Fibroblast of skin of right quadriceps (primary cell): ENCODE results near the gene EFCAB5.
"Not testable (repeated sequence)": the region's sequence is repeated elsewhere in the genome, so short reads cannot be mapped to it uniquely, and the experiment has no call there.

Experiments used
- DNase-seq: peaks from one replicate; pipeline ENCODE4 v3.0.0-alpha.2; 2013

Gene EFCAB5

DNA sequence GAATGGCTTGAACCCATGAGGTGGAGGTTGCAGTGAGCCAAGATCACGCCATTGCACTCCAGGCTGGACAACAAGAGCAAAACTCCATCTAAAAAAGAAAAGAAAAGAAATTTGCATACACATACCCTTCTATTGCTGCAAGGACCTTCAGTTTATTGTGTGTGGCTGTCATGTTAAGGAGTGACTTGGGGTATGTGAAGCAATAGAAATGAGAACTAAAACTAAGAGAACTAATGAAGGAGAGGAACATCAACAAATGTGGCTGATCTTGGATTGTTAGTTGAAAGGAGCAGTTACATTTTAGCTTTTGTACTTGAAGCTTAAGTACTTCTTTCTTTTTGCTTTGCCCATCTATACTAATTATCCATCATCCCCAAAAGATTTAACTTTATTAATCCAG lies 162.5 kb downstream of the EFCAB5 start:
- DNase-seq = no peak

DNA sequence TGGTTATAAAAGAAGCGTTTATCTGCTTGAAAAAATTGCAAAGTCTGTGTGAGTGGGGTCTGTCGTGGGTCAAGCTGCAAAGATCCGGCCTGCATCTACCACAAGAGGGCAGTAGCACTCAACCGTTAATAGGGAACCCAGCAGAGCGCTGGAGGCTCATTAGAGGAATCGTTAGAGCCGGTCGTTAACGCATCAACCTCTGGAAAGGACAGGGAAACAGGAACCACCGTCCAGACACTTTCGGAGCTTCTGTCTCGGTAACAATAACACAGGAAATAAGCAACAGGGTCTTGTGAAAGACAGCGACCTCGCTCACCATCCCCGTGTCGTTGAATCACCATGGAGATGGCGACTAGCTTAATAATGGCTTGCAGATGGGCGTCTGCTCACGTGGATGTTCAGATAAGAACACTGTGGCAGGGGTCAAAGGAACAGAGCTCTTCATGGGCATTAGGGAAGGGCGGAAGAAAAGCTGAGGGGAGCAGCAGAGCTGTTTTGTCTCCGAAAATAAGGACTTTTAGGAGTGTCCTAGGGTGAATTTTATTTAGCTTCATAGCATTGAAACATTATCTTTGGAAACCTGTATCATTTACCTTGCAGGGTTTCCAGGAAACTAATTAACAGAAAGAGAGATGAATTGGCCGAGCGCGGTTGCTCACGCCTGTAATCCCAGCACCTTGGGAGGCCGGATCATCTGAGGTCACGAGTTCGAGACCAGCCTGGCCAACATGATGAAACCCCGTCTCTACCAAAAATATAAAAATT lies 163.3 kb downstream of the EFCAB5 start:
- DNase-seq = peak; percentile 76

DNA sequence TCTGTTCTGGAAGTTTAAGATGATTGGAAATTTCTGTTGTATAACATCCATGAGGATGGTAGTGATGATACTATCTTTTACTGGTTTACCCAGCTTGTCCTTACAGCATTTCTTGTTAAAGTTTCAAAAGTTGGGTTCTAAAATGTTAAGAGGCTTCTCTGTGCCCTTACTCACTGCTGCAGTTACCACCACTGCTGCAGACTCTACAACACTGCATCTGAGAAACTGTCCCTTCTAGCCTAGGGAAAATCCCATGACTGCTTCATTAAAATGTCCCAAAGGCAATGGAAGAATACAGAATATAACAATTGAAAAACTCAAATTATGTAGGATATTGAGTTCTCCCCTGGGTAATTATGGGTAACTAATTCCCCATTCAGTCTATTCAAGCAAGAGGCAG lies 171.4 kb downstream of the EFCAB5 start:
- no peak for DNase-seq

DNA sequence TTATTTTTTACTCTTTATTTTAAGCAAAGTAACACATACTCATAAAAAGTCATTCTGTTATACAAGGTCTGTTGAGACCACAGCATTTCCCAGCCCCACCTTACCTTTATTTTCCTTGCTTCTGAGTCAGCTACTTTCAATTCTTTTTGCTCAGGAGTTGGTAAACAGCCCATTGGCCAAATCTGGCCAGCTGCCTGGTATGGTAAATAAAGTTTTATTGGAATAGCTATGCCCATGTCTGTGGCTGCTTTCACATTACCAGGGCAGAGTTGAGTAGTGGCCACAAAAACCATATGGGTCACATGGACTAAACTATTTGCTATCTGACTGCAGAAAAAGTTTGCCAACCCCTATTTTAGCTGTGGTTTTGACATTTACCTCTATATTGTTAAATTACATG lies 171.8 kb downstream of the EFCAB5 start:
- DNase-seq = no peak

DNA sequence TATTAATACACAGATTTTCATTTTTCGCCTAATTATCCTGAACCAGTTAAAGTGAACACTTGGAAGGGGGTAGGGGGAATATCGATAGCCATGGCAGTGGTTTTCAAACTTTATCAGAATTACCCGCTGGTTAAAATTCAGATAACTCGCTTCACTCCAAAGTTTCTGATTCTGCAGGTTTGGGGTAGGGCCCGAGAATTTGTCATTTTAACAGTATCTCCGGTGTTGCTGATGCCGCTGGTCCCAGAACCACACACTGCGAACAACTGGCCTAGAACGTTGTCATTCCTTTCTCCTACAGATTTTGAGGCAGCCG lies 174.9 kb downstream of the EFCAB5 start:
- no peak for DNase-seq

DNA sequence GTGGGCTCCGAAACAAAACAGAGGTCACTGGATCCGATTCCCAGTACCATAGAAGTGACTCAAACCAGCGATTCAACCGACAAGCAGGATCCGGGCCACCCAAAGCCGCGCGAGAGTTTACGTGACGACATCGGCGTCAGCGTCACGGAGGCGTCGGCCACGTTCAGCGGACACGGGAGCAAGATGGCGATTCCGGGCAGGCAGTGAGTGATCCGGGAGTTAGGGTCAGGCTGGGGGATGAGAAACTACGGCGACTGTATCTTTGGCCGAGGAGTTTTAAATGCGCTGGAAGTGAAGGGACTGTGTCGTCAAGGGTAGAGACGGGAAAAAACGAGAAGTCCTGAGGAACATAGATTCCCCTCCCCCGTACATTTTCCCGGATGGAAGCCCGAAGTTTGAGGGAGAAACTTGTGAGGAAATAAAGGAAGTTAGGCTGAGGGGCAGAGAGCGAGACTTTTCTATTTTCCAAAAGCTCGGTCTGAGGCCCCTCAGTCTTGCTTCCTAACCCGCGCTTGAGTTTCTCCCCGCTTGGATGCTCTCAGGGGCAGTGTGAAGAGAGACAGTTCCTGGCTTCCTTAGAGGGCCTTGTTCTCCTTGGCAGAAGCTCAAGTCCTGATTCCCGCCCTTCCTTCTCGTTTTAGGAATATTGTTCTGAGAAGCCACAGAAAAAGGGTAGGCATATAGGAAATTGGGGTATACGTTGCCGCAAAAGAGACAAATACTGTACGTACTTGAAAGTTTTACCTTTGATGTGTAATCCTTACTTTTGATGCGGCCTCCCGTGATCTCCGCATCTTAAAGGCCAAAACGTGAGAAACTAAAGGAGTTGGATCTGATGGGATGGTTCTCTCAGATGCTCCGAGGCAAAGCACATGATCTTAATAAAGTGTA lies 175.5 kb downstream of the EFCAB5 start, which contains the start of gene NSRP1:
NSRP1 (plus strand) TSS at position 156 of the 891 bp plus-strand sequence; CDS start at position 184, 28 bp downstream.
- DNase-seq = peak; percentile 95

DNA sequence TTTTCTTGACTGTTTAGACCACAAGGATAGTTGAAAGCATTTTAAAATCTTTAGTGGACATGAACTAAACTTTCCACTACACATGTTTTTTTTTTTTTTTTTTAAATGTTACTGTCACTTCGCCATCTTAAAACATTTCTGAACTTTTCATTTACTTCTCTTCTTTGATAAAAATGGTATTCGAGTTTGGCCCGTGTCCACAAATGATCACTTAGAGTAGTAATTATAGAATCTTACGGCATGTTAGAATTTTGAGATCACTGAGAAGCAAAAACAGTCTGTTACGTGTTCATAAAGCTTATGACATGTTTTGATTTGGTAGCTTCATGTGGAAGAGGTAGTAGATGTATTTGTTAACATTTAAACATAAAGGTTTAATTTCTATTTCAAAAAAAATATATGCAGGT lies 176.2 kb downstream of the EFCAB5 start:
- DNase-seq = peak; percentile 10

DNA sequence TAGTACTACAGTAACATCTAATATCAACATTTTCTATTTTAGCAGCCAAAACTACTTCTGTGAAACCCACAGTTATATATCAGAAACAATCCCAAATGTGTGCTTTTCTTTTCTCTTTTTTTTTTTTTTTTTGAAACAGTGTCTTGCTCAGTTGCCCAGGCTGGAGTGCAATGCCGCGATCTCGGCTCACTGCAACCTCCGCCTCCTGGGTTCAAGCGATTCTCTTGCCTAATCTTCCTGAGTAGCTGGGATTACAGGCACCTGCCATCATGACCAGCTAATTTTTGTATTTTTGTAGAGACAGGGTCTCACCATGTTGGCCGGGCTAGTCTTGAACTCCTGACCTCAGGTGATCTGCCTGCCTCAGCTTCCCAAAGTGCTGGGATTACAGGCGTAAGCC lies 177.2 kb downstream of the EFCAB5 start:
- not testable (repeated sequence) for DNase-seq

DNA sequence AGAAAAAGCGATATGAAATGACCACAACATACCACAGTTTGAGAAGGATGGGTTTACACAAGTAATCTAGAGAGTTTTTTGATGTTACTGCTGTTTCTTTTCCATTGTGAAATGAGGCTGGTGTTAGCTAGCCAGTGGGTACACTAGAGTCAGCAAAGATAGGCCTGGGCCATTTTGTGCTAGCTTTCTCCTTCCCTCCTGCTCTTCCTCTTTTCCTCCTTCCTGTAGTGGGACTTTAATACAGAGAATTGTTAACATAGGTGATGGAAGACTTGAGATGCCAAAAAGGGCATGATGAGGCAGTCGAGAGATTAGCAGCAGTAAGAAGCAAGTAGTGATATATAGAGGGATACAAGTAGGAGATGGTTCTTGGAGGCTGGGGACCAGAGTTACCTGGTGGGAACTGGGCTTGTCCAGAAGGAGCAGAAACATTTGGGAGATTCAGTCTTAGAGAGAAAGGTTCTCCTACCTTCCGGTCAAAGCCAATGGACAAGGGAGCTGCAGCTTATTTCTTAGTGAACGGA lies 182.9 kb downstream of the EFCAB5 start:
- no peak for DNase-seq

DNA sequence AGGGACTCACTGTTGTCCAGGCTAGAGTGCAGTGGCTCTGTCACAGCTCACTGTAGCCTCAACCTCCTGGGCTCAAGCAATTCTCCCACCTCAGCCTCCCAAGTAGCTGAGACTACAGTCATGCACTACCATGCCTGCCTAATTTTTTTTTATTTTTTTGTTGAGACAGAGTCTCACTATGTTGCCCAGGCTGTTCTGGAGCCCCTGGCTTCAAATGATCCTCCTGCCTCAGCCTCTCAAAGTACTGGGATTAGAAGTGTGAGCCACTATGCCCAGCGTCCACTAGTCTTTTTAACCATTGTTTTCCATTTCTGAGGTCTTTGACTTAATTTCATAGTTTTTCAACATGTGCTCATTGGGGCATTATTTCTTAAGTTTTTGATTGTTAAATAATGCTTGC lies 188.7 kb downstream of the EFCAB5 start:
- DNase-seq = no peak

DNA sequence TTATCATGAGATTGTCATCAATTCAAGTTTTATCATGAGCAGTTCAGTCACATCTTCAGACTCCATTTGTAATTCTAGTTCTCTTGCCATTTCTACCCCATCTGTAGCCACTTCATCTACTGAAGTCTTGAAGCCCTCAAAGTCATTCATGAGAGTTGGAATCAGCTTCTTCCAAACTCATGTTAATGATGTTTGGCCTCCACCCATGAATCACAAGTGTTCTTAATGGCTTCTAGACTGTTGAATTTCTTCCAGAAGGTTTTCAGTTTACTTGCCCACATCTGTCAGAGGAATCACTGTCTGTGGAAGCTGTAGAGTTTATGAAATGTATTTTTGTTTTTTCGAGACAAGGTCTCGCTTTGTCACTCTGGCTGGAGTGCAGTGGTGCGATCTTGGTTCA lies 191.2 kb downstream of the EFCAB5 start:
- no peak for DNase-seq

DNA sequence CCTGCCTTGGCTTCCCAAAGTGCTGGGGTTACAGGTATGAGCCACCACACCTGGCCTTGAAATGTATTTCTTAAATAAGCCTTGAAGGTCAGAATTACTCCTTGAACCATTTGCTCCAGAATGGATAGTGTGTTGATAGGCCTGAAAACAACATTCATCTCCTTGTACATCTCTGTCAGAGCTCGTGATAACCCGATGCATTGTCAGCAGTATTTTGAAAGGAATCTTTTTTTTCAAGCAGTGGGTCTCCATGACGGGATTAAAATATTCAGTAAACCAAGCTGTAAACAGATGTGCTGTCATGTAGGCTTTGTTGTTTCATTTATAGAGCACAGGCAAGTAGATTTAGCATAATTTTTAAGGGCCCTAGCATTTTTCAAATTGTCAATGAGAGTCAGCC lies 191.8 kb downstream of the EFCAB5 start:
- DNase-seq = no peak

DNA sequence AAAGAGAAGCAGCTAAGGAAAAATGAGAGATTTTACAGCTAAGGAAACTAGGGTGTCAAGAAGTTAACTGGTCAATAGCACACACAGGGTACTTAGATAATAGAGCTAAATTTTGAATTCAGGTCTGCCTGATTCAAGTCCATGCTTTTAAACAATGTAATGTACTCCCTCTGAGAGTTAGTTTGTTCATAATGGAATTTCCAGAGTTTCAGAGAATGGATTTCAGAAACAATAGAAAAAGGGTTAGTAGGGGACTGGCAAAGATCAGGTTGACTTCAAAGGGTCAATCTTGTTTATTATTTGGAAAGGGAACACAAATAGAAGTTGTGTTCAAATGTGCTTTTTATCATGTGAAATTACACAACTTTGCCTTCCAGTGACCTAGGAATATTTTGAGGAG lies 193.1 kb downstream of the EFCAB5 start:
- DNase-seq = no peak

DNA sequence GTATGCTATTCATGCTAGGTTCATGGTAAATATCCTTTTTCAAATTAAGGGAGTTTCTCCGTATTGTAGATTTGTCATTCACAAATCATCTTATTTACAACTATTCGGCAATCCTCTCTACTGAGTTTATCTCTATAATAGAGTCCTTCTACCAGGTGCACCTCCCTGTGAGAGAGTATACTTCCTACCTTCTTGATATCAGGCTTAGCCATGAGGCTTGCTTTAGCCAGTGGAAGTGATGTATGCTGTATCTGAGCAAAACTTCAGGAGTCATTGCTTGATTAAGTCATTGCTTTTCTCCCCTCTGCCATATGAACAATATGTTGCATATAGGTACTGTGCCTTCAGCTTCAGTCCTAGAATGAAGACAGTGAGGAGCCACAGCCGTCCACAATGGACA lies 195.7 kb downstream of the EFCAB5 start:
- DNase-seq = no peak

DNA sequence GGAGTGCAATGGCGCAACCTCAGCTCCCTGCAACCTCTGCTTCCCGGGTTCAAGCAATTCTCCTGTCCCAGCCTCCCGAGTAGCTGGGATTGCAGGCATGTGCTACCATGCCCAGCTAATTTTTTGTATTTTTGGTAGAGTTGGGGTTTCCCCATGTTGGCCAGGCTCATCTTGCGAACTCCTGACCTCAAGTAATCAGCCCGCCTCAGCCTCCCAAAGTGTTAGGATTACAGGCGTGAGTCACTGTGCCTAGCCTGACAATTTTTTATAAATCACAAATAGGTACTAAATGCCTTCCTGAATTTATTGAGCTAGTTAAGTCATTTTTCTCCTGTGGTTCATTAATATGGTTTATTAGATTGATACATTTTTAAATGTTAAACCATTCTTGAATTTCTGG lies 206.4 kb downstream of the EFCAB5 start:
- DNase-seq = peak; percentile 2

DNA sequence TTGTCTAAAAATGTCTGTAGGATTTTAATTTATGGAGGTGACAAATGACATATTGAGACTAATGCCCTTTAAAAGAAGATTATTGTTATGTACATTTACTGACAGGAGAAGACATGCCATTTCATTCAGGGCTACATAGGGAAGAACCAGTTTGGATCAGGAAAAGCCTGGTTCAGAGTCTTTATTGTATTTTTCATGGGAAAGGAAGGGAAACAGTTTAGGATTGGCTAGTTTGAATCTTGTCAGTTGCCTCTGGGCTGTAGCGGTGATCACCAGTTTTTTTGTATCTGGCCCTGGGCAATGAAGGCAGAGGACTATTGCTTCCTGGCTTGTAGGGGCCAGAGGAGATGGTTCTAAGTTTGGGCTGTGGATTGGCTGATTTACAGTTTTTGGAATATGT lies 206.9 kb downstream of the EFCAB5 start:
- DNase-seq = no peak

DNA sequence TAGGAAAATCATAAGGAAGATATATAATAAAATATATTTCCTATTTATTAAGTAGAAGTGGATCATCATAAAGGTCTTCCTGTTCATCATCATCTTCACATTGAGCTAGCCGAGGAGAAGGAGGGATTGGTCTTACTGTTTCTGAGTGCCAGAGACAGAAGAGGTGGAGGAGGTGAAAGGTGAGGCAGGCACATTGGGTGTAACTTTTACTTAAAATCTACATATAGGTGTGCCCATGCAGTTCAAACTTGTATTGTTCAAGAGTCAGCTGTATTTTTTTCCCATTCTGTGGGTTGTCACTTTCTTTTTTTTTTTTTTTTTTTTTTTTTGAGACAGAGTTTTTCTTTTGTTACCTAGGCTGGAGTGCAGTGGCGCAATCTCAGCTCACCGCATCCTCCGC lies 210.0 kb downstream of the EFCAB5 start:
- no peak for DNase-seq

DNA sequence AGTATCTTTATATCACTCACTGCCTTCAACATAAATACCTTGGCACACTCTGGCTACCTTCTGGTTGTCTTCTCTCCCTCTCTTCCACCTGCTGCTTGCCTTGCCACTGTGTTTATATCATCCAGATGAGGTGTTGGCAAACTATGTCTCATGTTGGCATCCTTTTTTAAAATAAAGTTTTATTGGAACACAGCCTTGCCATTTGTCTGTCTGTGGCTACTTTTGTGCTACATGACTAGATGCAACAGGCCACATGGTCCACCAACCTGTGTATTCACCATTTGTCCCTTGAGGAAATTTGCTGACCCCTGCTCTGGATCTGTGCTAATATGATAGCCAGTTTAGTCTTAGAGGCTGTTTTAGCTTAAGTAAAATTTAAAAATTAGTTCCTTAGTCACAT lies 212.0 kb downstream of the EFCAB5 start:
- DNase-seq = no peak

DNA sequence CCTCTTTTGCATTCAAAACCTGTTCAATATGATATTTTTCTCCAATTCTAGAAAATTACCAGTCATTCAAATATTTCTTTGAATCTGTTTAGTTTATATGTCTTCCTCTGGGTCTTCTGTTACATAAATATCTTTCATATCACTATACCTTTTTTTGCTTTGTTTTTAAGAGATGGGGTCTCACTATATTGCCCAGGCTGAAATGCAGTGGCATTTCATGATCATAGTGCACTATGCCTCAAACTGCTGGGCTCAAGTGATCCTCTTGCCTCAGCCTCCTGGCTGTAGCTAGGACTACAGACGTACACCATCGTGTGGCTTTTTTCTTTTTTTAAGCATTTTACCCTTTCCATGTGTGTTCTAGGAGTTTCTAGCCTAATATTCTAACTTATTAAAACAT lies 214.0 kb downstream of the EFCAB5 start:
- DNase-seq = no peak
